ENCODE measurements around the gene CACNA1G.

DNA sequence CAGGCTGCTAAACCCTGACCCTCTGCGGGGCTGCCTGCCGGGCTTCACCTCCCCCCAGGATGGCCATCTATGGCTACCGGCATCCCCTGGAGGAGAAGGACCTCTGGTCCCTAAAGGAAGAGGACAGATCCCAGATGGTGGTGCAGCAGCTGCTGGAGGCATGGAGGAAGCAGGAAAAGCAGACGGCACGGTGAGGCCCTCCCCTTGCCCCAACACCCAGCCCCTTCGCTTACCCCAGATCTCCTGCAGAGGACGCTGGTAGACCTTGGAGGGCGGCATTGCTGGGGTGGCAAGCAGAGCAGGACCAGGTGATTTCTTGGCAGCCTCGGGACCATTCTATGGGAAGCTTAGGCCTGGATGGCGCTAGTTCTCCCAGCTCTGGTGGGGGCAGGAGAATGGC is 98.7 kb downstream of the CACNA1G start:
- TF ChIP-seq EZH2phosphoT487 (IDR thresholded peaks at IDR 0.05; ENCODE audit: insufficient read depth, low read depth) (no peak), EZH2 (IDR thresholded peaks at IDR 0.05; ENCODE audit: insufficient read depth, poor library complexity, severe bottlenecking) (no peak)
